Bronchial epithelial cell (primary cell): ENCODE results near the gene CDYL2. TPM values are rescaled to one million over a fixed set of nuclear protein-coding genes. Genes with fewer than 3 reads are reported as not detected.

ENCODE experiments used
- DNase-seq: peaks from one replicate; pipeline ENCODE4 v3.0.0-alpha.2; 2010; ENCODE audit warnings: low read depth
- FAIRE-seq: peaks from 2 replicates; lab custom pipeline; 2011; peaks lifted over from hg19 to GRCh38; lab: Jason Lieb, UNC
- H3K27me3 ChIP-seq: 2 replicates; pipeline ENCODE4 v1.5.1; 2011; ENCODE audit warnings: low read length; ENCODE audit not compliant: control insufficient read depth, insufficient read depth
- H3K36me3 ChIP-seq: 2 replicates; pipeline ENCODE4 v1.5.1; 2011; ENCODE audit warnings: low read length; ENCODE audit not compliant: control insufficient read depth, insufficient read depth
- H3K4me3 ChIP-seq: 2 replicates; pipeline ENCODE4 v1.5.1; 2011; ENCODE audit warnings: mild to moderate bottlenecking, low read depth, low read length, control low read depth
- total RNA-seq: library from RNA; depleted of rRNA; stranded (reverse); fragments of >200 nt; gene quantifications from 2 replicates; pipeline ENCODE4 v1.2.1, GENCODE V29; 2014
- TF ChIP-seq, protein P1 (sequence below): IDR thresholded peaks from 2 replicates; pipeline ENCODE4 v1.5.1; 2011; ENCODE audit warnings: mild to moderate bottlenecking, moderate library complexity, low read length, control low read depth, inconsistent platforms; ENCODE audit not compliant: insufficient read depth, severe bottlenecking

CDYL2 gene
- total RNA-seq, 1 donor from 2014 or later: 1.1 TPM

DNA sequence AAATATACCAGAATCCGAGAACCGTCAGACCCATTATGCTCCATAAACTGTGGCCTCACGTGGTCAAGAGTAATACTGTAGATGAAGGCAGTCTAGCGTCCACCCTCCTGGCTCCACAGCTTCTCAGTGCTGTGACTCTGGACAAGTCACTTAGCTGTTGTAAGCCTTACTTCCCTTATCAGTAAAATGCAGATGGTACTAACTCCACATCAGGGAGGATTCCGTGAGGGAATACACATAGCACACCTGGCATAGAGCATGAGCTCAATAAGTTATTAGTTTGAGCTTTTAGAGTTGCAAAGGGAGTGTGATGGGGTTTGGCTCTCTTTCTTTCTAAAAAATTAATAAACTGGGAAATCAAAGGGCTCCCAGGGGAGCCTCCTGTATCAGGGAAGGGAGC lies 49.9 kb downstream of the CDYL2 start:
- no peaks in the 10 kb centered on the region for H3K27me3 ChIP-seq
- no peaks in the 10 kb centered on the region for H3K36me3 ChIP-seq
- no peak for DNase-seq
- H3K4me3 ChIP-seq: no peak overlapping the region
- TF ChIP-seq, protein P1, sequence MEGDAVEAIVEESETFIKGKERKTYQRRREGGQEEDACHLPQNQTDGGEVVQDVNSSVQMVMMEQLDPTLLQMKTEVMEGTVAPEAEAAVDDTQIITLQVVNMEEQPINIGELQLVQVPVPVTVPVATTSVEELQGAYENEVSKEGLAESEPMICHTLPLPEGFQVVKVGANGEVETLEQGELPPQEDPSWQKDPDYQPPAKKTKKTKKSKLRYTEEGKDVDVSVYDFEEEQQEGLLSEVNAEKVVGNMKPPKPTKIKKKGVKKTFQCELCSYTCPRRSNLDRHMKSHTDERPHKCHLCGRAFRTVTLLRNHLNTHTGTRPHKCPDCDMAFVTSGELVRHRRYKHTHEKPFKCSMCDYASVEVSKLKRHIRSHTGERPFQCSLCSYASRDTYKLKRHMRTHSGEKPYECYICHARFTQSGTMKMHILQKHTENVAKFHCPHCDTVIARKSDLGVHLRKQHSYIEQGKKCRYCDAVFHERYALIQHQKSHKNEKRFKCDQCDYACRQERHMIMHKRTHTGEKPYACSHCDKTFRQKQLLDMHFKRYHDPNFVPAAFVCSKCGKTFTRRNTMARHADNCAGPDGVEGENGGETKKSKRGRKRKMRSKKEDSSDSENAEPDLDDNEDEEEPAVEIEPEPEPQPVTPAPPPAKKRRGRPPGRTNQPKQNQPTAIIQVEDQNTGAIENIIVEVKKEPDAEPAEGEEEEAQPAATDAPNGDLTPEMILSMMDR: no peak
- no peak for FAIRE-seq

DNA sequence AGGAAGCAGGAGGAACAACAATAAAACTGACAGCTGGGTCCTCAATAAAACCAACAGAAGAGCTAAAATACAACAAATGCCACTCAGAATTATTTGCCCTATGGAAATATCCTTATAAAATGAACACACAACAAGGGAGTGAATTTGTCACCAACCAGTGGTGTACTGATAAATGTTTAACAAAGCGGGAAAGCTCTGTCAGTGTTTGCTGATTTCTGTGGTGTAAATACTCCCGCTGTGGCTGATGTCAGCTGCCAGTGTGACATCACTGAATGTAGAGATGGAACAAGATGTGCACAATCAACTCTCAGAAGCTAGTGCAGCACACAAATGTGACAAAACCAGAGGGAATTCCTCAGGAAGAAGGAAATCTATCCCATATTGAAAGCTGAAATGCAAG lies 51.9 kb downstream of the CDYL2 start:
- FAIRE-seq (no peak), DNase-seq (no peak)
- H3K4me3 ChIP-seq: no peak overlapping the region
- no peaks in the 10 kb centered on the region for H3K36me3 ChIP-seq
- TF ChIP-seq, protein P1: no peak
- no peaks in the 10 kb centered on the region for H3K27me3 ChIP-seq

DNA sequence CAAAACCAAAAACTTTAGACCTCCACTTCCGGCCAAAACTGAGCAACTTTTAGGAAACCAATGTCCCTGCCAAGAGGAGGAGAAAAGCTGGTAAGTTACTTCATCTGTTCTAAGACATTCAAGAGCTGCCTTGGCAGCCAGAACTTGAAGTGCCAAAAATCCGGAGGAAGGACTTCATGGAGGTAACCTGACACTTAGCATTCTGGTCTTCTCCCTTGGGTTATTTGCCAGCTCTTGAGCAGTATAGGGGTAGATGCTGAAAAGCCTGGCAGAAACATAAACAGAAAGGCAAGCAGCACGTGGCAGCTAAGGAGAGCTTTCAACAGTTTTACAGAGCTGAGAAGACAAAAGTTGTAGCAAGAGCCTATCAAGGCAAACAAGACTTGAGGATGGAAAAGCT lies 53.2 kb downstream of the CDYL2 start:
- DNase-seq: peak; percentile 3
- Histone ChIP-seq H3K36me3 (no peaks in the 10 kb centered on the region), H3K27me3 (no peaks in the 10 kb centered on the region), H3K4me3 (no peak overlapping the region)
- no peak for FAIRE-seq
- TF ChIP-seq, protein P1: no peak

DNA sequence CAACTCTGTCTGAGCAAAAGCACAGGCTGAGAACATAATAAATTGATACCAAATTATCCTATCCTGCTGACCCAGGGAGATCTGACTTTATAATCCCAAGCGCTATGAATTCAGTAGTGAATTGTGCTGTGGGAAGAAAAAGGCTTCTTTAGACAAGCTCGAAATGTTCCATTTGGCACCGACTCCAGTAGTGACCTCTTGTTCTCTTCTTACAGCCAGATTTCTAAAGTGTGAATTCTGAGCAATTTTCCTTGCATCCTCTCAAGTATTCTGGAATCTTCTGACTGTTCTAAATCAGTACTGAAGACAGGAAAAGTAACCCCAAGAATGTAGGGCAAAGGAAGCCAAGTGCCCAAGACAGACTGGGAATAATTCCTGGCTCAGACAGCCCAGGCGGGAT lies 58.2 kb downstream of the CDYL2 start:
- FAIRE-seq (no peak), DNase-seq (no peak)
- no peaks in the 10 kb centered on the region for H3K27me3 ChIP-seq
- H3K36me3 ChIP-seq: no peaks in the 10 kb centered on the region
- TF ChIP-seq, protein P1: no peak
- H3K4me3 ChIP-seq: no peak overlapping the region

DNA sequence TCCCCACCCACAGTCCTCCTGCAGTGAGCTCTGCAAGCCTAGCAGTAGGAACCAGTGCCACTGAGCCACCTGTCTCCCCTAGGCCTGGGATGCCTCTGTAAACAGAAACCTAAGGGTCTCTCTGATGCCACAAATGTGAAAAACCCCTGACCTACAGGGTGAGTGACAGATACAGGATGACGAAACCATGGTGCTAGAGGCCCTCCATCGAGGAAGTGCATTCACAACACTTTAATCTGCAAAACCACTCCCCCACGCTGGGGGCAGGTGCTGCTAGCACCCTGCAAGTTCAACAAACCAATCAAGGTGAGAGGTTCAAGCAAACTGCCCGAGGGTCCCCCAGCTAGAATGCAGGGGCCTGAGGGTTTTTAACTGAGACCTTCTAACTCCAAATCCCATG lies 59.5 kb downstream of the CDYL2 start:
- Histone ChIP-seq H3K36me3 (no peaks in the 10 kb centered on the region), H3K27me3 (no peaks in the 10 kb centered on the region), H3K4me3 (no peak overlapping the region)
- TF ChIP-seq, protein P1: no peak
- DNase-seq: no peak
- no peak for FAIRE-seq

DNA sequence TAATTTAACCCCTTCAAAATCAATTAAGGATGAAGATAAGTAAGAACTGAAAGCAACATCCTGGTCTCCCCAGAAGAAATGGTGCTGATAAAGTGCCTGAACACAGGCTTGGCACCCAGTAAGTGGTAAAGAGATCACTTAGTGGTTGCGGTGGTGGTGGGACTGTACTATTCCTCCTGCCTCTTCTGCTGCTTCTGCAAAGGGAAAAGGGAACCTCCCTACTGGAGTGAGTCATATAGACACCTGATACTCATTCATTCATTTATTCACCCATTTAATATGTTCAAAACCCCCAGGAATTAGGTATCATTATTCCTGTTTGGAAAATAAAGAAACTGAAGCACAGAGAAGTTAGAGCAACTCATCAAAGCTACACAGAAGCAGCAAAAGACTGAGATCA lies 60.6 kb downstream of the CDYL2 start:
- FAIRE-seq (no peak), DNase-seq (no peak)
- no peaks in the 10 kb centered on the region for H3K27me3 ChIP-seq
- TF ChIP-seq, protein P1: no peak
- H3K36me3 ChIP-seq: no peaks in the 10 kb centered on the region
- H3K4me3 ChIP-seq: no peak overlapping the region
